Heart left ventricle (tissue), 13 donors: ENCODE results near the gene TNRC6C.

Experiments
- POLR2A ChIP-seq, 2 donors: fragments of 450-650 bp; IDR thresholded peaks; one replicate each; pipeline ENCODE4 v1.6.1; 2017; ENCODE audit warnings: antibody characterized with exemption in 2 of 2, mild to moderate bottlenecking in 2 of 2, moderate library complexity in 2 of 2
- TF ChIP-seq, protein P1 (sequence below), 12 donors: fragments of 200-600 bp; sonication (generic) in 4 of 12; IDR thresholded peaks; one replicate each; pipeline versions ENCODE4 v1.5.0 to v1.8.0; 2018 to 2022; ENCODE audit warnings: antibody characterized with exemption in 12 of 12, mild to moderate bottlenecking in 5 of 12
- donor health status: ischemic (EF 13 %, LVEDD 7.1; RV severe dilation, severe dysfunction).
- donor health status: DM: no; HTN: yes; CAD: no.
- donor health status: DM: no; HTN: no; CAD: no.
- donor health status: ischemic (EF 25% LVEDD 6.9; RV normal size, moderate dysfunction).
- donor health status: ischemic (EF 25% LVEDD 5.7; RV mildly dilated, moderate dysfunction).
- donor health status: ischemic (EF 35%, LVEDD 5.7; RV mildly dilated, moderate dysfunction).
- donor health status: nonischemic (EF 11% LVEDD 7.7; RV severe dilation, severe dysfunction).
- donor health status: DM: yes; HTN: yes; CAD: no.
- donor health status: PGD.
- donor health status: ischemic (EF 29% LVEDD 5.4; RV normal size, mild dysfunction).
- donor health status: nonischemic (EF 23%, LVEDD 6.1; RV moderate dilation, normal function).

GRCh38 chr17:78039581-78039980 is 81.1 kb downstream of the TNRC6C start:
- TF ChIP-seq, protein P1, sequence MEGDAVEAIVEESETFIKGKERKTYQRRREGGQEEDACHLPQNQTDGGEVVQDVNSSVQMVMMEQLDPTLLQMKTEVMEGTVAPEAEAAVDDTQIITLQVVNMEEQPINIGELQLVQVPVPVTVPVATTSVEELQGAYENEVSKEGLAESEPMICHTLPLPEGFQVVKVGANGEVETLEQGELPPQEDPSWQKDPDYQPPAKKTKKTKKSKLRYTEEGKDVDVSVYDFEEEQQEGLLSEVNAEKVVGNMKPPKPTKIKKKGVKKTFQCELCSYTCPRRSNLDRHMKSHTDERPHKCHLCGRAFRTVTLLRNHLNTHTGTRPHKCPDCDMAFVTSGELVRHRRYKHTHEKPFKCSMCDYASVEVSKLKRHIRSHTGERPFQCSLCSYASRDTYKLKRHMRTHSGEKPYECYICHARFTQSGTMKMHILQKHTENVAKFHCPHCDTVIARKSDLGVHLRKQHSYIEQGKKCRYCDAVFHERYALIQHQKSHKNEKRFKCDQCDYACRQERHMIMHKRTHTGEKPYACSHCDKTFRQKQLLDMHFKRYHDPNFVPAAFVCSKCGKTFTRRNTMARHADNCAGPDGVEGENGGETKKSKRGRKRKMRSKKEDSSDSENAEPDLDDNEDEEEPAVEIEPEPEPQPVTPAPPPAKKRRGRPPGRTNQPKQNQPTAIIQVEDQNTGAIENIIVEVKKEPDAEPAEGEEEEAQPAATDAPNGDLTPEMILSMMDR (IDR thresholded peaks at IDR 0.05), result no peak
- no peak for TF ChIP-seq POLR2A (IDR thresholded peaks at IDR 0.05)
